Peyer's patch (tissue), 4 donors: Measurements from ENCODE around the gene GBE1.

Experiments
- CTCF ChIP-seq, 6 experiments: fragments of 450-650 bp in 4 of 6; fragments of 200-600 bp in 2 of 6; sonication (generic) in 1 of 6; IDR thresholded peaks; one replicate each; pipeline ENCODE4 v1.5.1; 2017 to 2019; ENCODE audit warnings: antibody characterized with exemption in 6 of 6, mild to moderate bottlenecking in 3 of 6, moderate library complexity in 1 of 6
- POLR2A ChIP-seq, 2 donors: fragments of 450-650 bp; IDR thresholded peaks; one replicate each; pipeline ENCODE4 v1.5.1; 2017; ENCODE audit warnings: antibody characterized with exemption in 2 of 2, mild to moderate bottlenecking in 2 of 2, moderate library complexity in 2 of 2

GRCh38 chr3:81684751-81685395 lies 76.6 kb downstream of the GBE1 start:
- TF ChIP-seq CTCF (IDR thresholded peaks at IDR 0.05) (no peak), POLR2A (IDR thresholded peaks at IDR 0.05) (no peak)
